HG03139 (cell line): ENCODE results near the gene KBTBD13.
"Not testable (repeated sequence)": the region's sequence is repeated elsewhere in the genome, so short reads cannot be mapped to it uniquely, and the experiment has no call there.

Experiments used
- ATAC-seq: cut with Tn5 transposase; IDR thresholded peaks from one replicate; pipeline ENCODE4 v1.9.1; 2021; ENCODE audit not compliant: unreplicated experiment

Gene KBTBD13

DNA sequence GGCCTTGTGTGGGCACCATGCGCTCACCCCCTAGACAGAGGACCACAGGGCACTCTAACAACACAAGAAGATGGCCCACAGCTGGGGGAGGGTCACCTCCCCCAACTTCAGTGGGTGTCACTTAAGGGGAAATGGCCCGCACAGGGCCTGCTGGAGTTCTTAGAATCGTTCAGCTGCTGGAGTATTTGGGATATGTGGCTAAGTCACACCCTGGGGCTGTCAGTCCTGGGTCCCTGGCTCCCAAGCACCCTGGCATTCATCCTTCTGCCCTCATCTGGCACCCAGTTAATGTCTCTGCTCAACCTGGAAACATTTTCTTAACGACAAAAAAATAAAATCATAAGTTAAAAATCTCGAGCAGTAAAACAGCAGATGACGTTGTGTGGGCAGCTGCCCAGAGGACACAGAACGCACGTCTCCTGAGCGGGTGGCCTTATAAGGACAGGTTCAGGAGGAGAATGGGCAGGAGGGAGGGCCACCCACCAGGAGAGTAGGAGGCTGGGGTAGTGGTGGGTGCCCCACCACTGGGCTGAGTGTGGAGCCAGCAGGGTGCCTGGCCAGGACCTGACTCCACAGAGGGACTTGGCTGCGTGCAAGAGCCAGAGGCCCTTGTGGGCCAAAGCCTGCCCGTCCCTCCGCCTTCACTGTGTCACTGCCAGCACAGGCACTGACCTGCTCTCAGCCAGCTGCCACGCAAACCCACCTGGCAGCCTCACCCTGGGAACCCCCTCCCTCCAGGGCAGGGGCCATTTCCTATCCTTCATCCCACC lies 11.5 kb downstream of the KBTBD13 start:
- ATAC-seq, result no peak

DNA sequence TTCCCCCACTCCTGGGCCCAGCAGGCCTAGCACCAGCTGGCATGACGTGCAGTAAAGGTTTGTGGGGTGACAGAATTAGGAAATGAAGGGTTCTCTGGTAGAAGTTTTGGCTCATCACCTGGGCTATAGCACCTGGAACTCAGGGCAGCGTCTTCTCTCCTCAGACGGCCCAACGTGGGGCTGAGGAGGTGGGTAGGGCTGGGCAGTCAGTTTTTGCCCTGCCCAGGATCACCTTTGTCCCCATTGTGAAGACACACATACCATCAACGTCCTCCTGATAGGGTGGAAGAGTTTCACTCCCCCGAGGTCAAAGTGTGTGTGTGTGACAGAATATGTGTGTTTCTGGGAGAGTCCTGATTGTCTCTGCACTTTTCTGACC lies 12.1 kb downstream of the KBTBD13 start:
- ATAC-seq, result no peak

DNA sequence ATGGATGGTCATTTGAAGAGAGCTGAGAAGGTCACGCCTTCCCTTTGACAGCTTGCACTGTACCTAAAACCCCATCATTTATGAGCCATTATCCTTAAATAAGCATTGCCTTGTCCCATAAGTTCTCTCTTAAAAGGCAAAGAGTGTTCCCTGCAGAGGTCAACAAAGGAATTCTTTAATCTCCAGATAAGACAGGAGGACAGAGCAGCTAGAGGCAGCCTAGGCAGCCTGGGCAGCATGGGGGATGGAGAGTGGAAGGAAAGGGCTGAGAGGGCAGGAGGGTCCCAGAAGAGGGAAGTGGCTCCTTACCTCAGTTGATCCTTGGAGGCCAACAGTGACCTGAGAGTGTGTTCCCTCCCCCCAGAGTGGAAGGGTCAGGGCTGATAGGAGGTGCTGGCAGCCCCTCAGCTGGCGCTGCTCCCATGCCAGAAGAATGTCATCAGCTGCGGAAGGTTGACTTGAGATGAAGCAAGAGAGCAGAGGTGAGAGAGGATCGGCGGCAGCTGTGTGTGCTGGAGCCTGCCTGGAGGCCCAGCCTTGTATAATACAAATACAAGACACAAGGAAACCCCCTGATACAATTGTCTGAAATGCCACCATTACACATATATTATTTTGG lies 12.8 kb downstream of the KBTBD13 start:
- no peak for ATAC-seq

DNA sequence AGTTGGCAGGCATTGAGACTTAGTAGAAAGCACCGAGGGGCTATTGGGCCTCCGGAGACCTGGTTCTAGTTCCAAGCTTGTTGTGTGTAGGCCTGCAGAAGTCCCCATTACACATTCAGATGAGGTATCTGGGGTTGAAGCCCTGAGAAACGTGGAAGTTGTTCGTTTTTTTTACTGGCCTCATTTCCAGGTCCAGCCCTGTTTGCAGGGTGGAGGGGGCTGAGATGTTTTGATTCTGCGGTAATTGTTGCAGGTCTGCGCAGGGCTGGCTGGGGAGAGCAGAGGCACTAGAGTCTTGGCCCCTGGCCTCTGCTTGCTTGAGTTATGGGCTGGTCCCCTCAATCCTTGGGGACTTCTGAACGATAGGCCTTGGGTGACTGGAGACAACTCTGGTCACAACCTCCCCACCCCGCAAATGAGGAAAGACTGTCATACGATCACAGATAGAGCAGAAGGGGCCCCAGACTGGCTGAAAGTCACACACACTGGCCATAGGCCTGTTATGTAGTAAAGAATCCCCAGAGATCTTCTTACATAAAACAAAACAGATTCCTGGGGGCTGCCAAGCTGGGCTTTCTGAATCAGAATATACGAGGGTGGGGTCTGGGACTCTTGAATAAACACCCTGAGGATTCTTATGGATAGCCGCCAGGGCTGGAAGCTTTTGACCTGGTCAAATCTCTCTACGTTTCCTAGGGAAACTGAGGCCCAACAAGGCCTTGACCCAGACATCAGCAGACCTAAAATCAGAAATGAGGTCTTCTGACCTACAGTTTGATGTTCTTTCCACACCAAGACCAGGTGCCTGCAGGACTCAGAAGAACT lies 15.6 kb downstream of the KBTBD13 start:
- ATAC-seq, result no peak

DNA sequence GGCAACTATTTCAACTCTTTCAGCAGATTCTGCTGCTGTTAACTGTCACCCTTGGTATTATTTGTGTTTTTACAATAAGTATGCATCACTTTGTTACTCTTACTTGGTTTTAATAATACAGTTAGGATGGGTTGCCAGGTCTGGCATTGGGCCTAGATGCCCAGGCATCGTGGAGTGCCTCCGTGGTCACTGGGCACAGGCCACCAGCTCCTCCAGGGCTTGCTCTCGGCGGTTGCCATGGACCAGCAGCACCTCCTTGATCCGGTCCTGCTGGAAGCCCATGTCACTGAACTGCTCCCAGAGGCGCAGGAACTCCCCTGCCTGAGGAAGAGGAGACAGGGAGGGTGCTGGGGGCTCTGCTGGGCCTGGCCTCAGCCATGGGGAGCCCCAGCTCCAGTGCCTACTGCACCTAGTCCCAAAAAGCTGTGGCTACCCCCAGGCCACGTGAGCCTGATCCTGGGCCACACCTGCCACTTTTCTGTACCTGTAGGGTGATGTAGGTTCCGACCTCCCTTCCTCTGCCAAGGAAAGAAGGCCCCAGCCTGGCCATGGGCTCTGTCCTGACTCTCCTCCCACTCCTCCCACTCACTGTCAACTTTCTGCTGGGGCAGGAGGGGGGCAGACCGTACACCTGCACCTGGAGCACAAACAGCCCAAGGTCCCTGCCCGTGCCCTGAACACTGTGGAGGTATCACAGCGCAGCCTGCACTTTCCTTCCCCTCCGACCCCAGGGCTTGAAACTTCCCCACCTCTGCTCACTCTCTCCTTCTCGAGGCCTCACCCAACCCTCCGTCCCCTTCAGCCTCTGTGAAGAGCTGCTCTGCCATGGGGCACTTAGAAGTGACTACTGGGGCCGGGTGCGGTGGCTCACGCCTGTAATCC lies 16.6 kb downstream of the KBTBD13 start:
- no peak for ATAC-seq

DNA sequence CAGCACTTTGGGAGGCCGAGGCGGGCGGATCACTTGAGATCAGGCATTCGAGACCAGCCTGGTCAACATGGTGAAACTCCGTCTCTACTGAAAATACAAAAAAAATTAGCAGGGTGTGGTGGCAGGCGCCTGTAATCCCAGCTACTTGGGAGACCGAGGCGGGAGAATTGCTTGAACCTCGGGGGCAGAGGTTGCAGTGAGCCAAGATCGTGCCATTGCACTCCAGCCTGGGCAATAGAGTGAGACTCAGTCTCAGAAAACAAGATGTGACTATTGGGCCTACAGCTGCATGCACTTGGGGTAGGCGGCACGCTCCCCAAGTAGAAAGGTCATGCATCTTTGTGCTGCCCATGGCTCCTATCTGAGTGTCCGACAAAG lies 17.2 kb downstream of the KBTBD13 start:
- ATAC-seq, result not testable (repeated sequence)

DNA sequence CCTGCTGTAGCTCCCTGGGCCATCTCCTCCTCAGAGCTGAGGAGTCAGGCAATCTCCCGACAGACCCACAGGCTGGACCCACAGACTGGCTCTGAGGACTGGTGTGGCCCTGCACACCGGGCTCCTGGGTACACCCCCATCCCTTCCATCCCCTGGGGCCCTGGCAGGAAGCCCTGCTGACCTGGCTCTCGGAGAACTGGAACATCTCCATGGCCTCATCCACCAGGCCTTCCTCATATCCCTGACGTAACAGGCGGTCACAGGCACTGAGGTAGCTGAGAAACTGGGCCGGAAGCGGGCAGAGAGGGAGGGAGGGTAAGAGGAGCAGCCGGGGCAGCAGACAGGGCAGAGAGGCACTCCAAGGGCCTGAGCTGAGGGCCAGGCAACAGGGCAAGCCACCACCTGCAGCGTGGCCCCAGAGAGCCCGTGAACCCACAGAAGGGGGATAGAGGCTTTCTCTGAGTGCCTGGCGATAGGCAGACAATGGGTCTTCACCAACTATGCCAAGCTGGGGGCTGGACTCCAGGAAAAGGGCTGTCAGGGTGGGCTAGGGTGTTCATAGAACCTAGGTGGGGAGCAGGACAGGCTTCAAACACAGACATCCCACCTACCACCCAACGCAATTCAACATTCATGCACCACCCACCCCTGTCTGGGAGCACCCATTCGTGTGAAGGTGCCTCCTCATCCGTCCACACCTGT lies 17.9 kb downstream of the KBTBD13 start:
- ATAC-seq, result no peak

DNA sequence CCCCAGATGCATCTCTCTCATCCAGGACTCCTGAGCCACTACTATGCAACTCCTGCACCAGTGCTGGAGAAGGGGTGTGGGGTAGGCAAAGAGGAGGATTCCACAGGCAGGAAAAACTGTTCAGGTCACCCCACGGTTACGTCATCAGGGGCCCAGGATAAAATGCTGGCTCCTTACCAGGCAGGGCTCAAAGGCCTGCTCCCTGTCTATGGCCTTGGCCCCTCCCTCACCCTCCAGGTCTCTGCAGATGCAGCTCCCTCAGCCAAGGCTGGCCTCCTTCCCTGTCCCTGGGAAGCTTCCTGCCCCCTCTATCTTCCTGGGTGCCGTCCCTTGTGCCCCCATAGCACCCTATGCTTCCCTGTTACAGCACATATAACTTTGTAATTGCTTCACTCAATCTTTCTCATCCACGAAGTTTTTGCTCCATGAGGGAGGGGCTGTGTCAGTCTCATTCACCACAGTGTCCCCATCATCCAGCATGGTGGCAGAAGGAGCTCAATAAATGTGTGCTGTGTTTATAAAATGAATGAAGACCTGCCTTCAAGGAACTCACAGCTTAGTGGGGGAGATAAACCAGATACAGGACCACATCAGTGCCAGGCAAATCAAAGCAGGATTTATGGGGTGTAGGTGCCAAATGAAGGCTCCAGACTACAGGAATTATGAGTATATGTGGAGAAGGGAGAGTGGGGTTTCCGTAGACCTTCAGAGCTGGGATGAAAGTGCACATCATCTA lies 18.6 kb downstream of the KBTBD13 start:
- ATAC-seq, result no peak

DNA sequence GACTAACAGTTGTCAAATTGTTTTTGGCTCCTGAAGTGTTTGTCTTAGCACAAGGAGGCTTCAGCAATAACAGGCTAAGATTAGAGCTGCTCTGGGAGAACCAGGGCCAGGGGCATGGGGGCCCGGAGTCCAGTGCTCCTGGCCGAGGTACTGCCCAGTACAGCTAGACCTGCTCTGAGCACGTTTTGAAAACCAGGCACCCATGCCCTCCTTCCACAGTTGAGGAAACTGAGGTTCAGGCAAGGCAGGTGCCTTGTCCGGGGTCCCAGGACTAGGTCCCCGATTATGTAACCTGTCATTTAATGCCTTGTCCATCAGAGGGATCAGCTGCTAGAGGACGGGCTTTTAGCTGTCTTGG lies 19.2 kb downstream of the KBTBD13 start:
- ATAC-seq, result no peak

DNA sequence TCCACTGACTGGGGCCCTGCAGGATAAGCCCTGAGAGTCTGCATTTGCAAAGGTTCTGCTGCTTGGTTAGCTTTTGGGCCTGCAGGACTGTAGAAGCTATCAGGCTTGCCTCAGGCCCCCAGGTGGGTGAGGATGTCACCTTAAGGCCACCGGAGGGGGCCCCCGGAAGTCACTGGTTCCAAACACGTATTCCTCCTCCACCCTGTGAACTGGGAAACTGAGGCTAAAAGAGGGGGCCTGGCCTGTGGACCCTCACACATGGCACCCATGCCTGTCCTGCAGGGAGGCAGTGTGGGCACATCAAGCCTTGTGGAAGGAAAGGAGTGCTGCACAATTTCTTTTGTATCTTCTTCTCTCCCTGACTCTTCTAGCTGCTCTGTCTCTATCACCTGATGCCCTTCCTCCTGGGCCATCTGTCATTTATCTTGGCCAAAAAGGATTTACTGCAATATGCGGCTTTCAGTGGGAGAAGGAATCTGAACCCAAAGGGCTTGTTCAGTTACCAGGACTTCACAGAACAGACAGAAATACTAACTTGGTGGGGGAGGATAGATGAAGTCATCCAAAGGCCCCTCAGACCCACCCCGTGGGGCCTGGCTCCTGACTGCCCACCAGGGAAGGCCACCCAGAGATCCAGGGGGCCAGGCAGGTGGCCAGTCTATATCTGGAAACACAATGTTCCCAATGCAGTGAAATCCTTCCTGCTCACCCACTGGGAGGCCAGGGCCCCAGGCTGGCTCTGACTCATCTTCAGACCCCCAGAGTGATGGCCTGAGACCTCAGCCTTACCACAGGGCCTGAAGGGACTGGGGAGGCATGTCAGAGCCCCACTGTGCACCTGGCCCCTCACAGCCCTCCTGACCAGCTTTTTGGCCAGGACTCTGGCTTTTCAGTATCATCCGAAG lies 20.2 kb downstream of the KBTBD13 start:
- ATAC-seq, result no peak

DNA sequence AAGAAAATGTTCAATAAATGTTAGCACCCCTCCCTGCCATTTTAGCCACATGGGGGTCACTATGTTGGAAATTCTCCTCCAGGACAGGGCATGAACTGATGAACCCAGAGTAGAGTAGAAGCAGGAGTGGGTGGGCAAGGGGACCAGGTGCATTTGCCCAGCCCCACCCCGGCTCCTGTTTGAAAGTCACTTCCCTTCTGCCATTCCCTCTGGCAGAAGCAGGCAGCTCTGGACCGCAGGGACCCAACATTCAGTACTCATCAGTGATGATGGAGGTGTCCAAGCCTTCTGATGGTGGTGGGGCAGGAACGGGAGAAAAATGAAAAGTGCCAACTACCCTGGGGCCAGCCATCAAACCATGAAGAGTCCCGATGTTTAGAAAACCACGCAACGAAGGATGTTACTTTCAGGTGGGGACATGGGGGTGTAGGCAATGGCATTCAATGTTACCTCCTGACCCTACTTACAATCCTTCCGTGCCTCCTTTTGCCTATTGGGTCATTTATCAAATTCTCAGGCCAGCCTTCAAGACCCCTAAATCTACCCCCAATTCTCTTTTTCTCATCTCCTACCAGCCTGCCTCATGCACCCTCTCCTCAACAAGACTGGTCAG lies 21.2 kb downstream of the KBTBD13 start:
- no peak for ATAC-seq

DNA sequence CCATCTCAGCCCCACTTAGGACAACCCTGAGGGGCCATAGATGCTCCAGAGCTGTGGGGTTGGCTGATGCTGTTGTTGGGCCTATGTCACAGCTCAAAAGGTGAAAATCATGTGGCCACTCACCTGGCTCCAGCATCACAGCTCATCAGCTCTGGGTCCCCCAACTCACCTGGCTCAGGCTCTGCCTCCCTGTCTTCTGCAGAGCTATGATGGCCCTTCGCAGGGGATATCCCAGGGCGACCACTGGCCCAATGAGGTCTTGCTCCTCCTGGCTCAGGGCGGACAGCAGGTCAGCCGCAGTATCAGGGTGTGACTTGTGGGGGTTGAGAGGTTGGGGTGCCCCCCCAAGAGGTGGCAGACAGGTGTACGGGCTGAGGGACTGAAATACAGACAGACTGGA lies 22.8 kb downstream of the KBTBD13 start:
- ATAC-seq, result no peak

DNA sequence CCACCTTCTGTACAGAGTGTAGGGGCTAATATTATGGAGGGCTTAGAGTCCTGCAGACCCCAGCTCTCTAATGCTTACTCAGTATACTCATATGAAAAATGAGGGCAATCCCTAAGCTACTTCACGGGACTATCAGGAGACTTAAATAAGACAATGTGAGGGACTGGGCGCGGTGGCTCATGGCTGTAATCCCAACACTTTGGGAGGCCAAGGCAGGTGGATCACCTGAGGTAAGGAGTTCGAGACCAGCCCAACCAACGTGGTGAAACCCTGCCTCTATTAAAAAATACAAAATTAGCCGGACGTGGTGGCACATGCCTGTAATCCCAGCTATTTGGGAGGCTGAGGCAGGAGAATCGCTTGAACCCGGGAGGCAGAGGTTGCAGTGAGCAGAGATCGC lies 23.3 kb downstream of the KBTBD13 start:
- not testable (repeated sequence) for ATAC-seq

DNA sequence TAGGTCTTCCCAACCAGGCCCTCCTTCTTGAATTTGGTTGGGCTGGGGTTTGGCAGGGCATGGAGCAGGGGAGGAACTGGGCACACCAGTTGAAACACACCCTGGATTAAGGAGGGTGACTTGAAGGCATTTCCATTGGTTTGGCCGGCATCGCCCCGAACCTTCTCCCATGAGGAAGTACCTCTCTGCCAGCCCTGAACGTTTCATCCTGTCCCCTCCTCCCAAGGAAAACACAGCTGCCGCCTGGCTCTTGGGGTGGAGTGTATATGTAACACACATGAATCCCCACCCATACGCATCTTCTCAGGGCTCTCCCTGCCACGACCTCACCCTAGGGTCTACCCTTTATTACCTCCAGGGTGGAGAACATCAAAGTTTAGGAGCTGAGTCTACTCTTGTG lies 23.9 kb downstream of the KBTBD13 start:
- no peak for ATAC-seq

DNA sequence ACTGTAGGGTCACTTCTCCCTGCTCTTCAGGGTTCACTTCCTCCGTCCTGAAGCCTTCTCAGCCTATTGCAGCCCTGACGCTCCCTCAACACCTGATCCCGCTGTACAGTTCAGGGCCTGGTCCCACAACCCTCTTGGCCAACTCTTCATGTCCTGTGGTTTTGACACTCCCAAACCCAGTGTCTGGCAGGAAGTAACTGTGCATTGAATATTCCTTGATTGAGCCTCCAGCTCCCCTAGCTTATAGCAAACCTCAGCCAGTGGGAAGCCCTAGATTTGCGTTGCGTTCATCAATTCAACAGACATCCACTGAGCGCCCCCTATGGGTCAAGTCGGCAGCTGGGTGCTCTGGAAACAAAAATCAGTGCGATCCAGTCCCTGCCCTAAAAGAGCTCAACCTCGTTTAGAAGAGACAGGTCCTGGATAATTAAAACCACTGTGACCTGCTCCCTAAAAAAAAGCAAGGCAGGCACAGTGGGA lies 24.9 kb downstream of the KBTBD13 start:
- ATAC-seq, result no peak

DNA sequence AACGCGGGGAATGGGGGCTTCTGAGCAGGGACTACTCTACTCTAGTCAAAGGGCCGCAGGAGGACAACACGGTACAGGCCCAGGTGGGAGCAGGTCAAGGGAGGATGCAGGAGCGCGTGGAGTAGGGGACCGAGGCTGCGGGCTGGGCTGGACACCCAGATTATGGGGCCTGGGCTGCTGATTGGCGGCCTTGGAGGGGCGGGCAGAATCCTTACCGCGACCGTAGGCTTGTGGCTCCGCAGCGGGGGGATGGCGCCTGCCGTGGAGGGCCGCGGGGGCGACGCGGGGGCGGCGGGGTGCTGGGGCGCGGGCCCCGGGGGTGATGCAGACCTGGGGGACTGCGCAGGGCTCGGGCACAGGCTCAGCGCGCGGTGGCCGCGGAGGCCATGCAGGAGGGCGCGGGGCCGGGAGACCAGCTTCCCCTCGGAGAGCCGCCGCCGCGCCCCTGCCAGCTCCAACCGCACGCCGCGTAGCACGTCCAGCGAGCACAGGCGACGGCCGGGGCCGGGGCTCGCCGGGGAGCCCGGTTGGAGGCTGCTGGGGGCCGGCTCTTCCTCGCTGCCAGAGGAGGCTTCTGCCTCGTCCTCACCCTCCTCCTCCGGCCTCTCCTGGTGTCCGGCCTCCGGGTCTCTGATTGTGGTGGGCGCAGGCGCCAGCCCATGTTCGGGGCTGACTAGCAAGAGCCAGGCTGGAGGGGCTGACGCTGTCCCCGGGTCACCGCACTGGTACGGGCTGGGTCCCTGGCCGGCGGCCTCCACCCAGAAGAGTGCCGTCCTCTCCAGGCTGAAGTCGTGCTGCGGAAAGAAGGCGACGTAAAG lies 25.6 kb downstream of the KBTBD13 start:
- ATAC-seq, result no peak

DNA sequence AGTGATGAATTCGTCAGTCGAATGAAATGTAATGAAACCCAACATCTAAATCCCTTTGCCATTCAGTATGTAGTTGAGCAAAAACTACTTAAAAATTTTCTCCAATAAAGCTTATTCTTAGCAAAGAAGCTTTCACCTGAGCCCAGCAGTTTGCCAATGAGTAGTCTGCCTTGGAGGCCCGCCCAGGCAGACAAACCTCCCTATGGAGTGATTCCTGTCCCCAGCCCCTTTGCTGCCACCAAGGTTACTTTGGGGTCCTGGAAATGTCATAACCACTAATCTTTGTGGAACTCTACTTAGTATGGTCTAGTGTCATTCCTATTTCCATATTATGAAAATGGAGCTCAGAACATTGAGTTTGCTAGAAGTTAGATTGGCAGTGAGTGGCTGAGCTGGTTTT lies 26.4 kb downstream of the KBTBD13 start:
- no peak for ATAC-seq
